HG03457 (cell line): Measurements from ENCODE around the gene KIF20A.
"Not testable (repeated sequence)": the region's sequence is repeated elsewhere in the genome, so short reads cannot be mapped to it uniquely, and the experiment has no call there.

Source experiments
- ATAC-seq: cut with Tn5 transposase; IDR thresholded peaks from one replicate; pipeline ENCODE4 v1.9.1; 2021; ENCODE audit warnings: moderate number of reproducible peaks; ENCODE audit not compliant: unreplicated experiment

The KIF20A gene

DNA sequence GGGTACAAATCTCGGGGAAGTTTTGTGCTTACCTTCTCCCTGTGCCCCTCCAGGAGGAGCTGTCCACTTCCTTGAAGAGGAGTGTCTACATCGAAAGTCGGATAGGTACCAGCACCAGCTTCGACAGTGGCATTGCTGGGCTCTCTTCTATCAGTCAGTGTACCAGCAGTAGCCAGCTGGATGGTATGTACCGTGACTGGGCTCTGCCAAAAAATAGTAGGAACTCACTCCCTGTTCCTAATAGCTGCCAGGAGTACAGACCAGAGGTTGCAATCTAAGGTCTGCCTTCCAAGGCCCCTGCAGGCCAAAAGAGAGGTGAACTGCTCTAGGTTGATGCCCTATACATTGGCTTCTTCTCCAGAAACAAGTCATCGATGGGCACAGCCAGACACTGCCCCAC, 3.9 kb downstream of the KIF20A start:
- ATAC-seq: no peak

DNA sequence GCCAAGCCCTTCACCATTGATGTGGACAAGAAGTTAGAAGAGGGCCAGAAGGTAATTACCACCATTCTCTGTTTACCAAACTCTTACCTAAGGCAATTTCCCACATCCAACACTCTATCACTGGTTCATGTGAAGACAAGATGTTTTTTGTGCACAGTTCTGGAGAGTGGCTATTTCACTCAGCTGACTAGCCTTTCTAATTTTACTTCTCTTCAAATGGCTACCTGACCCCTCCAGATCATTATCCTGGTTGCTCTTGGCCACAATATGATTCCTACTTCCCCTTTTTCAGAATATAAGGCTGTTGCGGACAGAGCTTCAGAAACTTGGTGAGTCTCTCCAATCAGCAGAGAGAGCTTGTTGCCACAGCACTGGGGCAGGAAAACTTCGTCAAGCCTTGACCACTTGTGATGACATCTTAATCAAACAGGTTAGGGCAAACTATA, 7.1 kb downstream of the KIF20A start:
- no peak for ATAC-seq

DNA sequence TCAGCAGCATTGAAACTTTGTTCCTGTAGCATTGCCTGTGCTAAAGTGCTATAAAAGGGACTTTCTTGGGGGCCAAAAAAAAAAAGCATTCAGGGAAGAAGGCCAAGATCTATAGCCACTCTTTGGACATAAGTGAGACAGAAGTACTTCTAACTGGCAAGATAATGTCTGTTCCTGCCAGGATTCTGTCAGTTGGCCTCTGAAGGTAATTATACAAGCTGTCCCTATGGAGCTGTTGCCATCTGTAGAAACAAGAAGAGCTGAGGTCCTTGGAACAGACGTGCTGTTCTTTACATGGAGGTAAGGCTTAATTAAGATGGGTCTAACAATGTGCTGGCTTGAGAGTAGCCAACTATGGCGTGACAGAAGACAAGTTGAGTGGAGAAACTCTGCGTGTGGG, 9.7 kb downstream of the KIF20A start:
- no peak for ATAC-seq

DNA sequence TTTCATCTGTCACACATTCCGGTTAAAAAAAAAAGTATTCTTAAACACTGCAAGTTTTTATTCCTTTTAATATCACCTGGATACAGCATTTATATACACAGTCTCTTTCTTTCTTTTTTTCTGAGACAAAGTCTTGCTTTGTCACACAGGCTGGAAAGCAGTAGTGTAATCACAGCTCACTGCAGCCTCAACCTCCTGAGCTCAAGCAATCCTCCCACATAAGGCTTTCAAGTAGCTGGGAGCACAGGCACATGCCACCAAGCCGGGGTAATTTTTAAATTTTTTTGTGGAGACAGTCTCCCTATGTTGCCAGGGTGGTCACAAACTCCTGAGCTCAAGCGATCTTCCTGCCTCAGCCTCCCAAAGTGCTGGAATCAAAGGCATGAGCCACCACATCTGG, 13.9 kb downstream of the KIF20A start:
- ATAC-seq: no peak

DNA sequence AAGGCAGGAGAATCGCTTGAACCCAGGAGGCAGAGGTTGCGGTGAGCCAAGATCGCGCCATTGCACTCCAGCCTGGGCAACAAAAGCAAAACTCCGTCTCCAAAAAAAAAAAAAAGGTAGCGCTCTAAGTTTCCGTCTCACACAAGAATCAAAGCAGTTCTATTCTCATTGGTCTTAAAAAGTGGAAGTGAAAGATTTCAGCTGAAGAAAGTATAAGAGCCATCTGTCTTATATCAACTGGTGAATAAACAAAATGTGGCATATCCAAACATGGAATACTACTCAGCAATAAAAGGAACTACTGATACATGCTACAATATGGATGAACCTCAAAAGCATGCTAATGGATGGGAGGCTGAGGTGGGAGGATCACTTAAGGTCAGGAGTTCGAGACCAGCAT, 14.9 kb downstream of the KIF20A start:
- ATAC-seq: not testable (repeated sequence)

DNA sequence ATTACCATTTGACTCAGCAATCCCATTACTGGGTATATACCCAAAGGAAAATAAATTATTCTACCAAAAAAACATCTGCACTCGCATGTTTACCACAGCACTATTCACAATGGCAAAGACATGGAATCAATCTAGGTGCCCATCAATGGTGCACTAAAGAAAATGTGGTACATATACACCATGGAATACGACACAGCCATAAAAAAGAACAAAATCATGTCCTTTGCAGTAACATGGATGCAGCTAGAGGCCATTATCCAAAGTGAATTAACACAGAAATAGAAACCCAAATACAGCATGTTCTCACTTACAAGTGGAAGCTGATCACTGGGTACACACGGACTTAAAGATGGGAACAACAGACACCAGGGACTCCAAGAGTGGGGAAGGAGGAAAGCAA, 32.1 kb downstream of the KIF20A start:
- ATAC-seq: no peak

DNA sequence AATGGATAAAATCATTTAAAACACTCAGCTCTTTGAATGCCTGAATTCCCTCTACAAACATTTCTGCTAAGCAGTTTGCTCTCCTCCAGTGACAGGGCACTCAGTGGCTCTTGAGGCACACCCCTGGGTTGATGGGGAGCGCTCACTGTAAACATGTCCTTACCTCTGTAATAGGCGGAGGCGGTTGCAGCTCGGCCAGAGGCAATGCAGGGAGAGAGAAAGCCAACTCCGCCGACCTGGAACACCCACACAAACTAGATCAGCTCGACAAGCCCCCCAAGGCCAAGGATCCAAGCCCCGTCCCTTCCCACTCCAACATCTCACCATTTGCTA, 33.9 kb downstream of the KIF20A start:
- ATAC-seq: no peak

DNA sequence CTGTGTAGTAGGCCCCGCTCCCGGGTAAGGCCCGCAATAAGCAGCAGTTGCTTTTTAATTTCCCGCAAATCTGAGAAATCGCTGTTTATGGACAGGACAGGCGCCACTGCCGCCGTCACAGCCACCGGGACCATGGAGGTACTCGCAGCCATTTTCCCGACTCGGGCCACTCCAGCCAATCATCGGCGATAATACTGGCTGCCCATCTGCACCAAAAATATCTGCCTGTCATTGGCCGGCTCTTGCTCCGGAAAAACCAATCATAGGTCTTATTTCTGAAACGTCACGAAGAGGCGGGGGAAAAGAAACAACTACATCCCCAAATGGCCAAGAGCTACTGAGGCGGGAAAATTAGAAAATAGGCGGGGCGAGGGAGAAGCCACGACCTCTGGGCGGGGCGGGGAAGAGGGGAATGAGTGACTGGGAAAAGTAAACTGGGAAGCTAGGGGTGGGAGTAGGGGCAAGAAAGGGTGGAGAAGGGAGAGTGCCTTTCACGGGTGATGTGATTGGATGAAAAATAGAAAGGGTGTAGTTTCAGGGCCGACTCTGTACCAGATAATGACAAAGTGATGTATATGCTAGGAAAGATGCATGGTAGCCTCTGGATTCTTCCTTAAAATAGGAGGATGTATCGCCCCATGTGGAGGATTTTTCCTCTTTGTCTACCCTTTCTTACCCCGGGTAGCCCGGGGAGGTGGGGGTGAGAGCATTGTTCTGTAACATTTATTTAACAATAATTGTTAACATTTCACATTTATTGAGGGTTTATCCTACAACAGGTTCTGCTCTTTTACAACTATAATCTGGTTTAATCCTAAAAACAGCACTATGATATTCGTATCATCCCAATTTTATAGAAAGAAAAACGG, 34.5 kb downstream of the KIF20A start, which contains the start of gene CDC23:
Gene CDC23, minus strand, starts transcription at position 163 of the 869 bp plus-strand sequence. Its CDS starts 11 bp downstream, at position 152.
- ATAC-seq: peak; percentile 93

DNA sequence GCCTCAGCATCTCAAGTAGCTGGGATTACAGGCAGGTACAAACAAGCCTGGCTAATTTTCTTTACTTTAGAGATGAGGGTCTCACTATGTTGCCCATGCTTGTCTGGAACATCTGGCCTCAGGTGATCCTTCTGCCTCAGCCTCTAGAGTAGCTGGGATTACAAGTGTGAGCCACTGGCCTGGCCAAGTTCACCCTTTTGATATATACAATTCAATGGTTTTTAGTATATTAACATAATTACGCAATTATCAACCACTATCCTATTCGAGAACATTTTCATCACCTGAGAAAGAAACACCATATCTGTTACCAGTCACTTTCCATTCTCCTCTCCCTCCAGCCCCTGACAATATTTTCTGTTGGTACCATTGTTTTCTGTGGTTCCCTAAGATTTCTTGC, 37.9 kb downstream of the KIF20A start:
- no peak for ATAC-seq

DNA sequence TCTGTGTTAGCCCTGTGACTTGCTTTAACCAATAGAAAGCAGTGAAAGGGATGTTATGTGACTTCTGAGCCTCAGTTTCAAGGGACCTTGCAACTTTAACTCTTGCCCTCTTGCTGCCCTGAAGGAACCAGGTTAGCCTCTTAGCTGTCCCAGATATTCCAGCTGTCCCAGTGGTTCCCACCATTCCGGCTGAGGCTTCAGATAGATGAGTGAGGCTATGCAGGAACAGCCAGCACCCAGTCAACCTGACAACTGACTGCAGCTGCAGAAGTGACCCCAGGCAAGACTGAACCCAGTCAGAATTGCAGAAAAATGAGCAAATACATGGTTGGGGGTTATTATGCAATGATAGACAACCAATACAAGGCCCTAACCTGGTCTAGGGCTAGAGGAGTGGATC, 44.6 kb downstream of the KIF20A start:
- no peak for ATAC-seq

DNA sequence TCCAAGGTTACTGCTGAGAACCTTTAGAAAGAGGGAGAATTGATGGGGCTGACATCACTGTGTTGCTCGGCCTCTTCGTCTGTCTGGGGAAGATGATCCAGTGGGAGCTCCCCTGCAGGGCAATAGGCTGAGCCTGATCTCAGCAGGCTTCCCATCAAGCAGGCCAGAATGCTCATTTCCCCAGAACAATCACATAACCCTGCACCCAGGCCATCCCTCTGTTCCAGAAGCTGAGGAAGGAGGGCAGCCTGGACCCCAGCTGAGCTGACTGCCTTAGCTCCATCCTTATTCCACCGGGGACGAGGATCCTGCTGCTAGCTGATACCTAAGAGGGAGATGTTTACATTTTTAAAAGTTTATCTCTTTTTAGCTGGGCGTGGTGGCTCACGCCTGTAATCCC, 45.8 kb downstream of the KIF20A start:
- ATAC-seq: no peak

DNA sequence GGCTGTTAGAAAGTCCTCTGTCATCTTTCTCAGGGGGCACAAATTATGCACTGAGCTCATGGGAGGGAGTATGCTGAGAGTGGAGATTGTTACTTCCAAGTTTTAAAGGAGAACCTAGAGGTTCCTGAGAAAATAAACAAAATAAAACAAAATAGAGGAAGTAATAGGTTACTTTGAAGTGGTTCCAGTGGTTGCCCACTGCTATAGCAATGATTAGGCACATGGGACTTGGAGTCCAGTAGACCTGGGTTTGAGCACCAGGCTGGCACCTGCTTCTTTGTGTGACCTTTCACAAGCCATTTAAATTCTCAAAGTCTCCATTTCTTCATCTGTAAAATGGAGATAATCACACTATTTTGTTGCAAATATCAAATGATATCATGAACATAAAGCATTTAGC, 48.0 kb downstream of the KIF20A start:
- ATAC-seq: no peak

DNA sequence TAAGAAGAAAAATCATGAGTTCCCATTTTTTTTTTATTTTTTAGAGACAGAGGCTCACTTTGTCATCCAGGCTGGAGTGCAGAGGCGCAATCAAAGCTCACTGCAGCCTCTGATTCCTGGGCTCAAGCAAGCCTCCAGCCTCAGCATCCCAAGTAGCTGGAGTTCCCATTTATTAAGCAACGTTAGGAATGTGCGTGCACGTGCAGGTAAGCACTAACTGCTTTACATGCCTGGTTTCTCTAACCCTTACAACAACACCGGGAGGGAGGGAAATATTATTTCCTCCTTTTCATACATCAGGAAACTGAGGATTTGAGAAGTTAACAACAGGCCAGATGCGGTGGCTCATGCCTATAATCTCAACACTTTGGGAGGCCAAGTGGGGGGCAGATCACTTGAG, 50.5 kb downstream of the KIF20A start:
- no peak for ATAC-seq

DNA sequence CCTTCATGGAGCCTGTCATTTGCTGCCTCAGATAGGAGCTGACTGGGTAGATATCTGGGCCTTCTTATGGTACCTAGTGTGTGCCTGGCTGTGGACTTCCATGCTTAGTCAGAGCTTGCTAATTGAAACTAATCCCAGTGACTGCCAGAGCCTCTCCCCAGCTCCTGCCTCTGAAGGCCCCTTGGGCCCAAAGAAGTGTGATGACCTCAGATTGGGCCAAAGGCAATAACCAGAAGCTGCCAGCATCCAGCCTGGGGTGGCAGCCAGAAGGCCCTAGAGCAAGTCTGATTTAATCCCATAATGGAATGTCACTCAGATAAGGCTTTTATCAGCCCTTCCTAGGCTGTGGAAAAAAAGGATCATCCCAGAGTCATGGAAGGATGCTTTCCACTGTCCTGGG, 51.3 kb downstream of the KIF20A start:
- no peak for ATAC-seq

DNA sequence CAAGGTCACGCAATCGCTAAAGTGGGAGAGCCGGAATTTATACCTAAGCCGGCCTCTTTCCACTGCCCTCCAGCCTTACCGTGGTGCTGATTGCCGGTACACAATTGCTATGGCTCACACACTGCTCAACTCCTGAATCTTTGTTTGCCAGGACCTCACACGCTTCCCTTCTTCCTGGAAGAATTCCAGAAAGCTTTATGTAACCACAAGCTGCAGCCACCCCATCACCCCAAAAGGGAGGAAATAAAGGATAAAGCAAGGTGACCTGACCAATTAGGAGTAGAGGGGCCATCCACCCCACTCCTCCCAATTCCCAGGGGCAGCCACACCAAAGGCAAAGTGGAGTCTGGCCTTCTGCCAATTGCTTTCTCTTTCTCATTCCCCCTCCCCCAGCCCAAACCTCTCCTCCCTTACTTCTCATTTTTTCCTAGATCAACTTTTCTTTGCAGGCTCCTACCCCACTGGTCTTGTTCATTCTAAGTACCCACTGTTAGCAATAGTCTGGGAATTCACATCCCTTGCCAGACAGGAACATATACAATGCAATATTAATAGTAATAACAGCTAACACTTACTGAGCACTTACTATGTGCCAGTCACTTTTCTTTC, 52.2 kb downstream of the KIF20A start:
- no peak for ATAC-seq

DNA sequence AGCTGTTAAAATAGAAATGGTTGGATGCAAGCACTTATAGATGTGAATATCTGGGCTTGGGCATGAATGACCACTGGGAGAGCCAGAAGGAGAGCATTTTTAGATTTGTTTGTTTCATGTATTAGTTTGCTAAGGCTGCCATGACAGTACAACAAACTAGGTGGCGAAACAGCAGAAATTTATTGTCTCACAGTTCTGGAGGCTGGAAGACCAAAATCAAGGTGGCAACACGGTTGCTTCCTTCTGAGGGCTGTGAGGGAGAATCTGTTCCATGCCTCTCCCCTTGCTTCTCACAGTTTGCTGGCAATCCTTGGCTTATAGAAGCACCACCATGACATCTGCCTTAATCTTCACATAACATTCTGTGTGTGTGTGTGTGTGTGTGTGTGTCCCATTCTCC, 54.4 kb downstream of the KIF20A start:
- ATAC-seq: no peak

DNA sequence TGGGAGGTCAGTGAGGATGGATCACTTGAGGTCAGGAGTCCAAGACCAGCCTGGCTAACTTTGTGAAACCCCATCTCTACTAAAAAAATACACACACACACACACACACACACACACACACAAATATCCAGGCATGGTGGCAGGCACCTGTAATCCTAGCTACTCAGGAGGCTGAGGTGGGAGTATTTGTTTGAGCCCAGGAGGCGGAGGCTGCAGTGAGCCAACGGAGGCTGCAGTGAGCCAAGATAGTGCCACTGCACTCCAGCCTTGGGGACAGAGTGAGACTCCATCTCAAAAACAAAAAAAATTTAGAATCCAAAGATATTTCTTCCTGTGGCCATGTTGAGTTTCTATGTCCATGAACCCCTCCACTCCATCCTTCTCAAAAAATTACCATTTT, 55.7 kb downstream of the KIF20A start:
- ATAC-seq: no peak
